ENCODE data around the gene CDK3.

DNA sequence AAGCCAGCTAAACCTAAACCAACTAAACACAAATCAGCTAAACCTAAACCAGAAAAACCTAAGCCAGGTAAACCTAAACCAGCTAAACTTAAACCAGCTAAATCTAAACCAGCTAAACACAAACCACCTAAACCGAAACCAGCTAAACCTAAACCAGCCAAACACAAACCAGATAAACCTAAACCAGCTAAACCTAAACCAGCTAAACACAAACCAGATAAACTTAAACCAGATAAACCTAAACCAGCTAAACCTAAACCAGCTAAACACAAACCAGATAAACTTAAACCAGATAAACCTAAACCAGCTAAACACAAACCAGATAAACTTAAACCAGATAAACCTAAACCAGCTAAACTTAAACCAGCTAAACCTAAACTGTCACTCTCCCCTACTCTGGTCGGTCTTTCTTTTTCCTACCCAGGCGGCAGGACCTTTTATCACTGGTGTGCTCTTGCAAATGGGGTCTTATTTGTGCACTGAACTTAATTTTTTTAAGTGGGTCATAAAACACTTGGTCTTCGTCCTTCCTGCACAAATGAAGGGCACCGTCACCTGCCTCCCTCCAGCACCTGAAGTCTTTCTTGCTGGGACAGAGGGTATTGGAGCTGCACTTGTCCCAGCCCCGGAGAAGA lies 19.3 kb downstream of the CDK3 start:
- TF ChIP-seq RCOR1 (IDR thresholded peaks at IDR 0.05; ENCODE audit: borderline replicate concordance in 1 of 2, low read depth in 2 of 2, low read length in 2 of 2): no peak
- TF ChIP-seq SIX5 (IDR thresholded peaks at IDR 0.05; ENCODE audit: borderline replicate concordance in 1 of 2, insufficient read depth in 1 of 2, low read depth in 1 of 2, low read length in 2 of 2): no peak
- TF ChIP-seq ZNF324 (CRISPR knock-in tag; IDR thresholded peaks at IDR 0.05): no peak
- no peak for TF ChIP-seq SMARCA5 (IDR thresholded peaks at IDR 0.05)

Data from K562 (cell line).